ENCODE results near the gene CELA2A.
"Not testable (repeated sequence)": the region's sequence is repeated elsewhere in the genome, so short reads cannot be mapped to it uniquely, and the experiment has no call there.

The CELA2A gene

DNA sequence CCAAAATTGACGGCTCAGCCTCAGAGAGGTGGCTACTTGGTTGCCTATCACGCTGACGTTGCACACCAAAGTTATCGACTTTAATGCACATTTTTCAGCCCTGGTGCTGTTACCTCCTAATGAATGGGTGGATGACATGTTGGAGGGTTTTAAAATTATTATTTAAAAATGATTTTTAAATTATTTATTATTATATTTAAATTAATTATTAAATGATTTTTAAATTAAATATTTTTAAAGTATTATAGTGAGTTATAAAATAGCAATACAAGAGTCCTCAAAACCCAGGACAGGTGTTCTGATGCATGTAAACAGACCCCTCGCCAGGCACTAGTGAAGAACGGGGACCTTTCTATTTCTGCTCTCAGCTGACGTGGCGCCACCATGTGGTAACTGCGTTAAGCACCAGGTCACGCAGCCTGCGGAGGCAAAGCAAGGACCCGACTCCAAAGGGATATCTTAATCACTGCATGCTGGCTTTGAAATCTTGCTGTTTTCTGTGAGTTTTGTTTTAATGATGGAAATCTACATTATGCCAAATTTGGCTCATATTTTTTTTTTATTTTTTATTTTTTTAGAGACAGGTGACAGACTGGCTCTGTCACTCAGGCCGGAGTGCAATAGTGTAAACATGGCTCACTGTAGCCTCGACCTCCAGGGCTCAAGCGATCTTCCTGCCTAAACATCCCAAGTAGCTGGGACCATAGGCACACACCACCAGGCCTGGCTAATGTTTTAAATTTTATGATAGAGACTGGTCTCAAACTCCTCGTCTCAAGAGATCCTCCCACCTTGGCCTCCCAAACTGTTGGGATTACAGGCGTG lies 44.9 kb downstream of the CELA2A start:
- DNase-seq (ENCODE audit: low read depth) = peak; percentile 20

DNA sequence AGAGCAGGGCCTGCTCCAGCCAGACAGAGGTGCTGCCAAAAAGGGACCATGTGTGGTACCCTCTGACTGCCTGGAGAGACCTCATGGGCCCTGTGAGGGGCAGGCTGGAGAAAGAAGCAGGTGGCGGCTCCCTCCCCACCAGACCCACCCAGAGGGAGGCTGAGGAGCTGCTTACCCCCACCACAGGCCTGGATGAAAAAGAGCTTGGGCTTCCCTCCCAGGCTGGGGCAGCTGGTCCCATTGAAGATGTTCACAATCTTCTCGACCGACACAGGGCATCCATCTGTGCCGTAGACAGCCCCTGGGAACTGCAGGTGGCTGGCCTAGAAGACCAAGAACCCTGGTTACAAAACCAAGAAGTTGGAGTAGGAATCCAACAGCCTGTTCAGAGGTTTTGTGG lies 47.9 kb downstream of the CELA2A start:
- no peak for DNase-seq (ENCODE audit: low read depth)

GRCh38 chr1:15506831-15507230 lies 50.3 kb downstream of the CELA2A start:
- DNase-seq (ENCODE audit: low read depth) = no peak

GRCh38 chr1:15507278-15507677 lies 50.7 kb downstream of the CELA2A start:
- DNase-seq (ENCODE audit: low read depth) = no peak

GRCh38 chr1:15508700-15509487 lies 52.4 kb downstream of the CELA2A start:
- no peak for DNase-seq (ENCODE audit: low read depth)

DNA sequence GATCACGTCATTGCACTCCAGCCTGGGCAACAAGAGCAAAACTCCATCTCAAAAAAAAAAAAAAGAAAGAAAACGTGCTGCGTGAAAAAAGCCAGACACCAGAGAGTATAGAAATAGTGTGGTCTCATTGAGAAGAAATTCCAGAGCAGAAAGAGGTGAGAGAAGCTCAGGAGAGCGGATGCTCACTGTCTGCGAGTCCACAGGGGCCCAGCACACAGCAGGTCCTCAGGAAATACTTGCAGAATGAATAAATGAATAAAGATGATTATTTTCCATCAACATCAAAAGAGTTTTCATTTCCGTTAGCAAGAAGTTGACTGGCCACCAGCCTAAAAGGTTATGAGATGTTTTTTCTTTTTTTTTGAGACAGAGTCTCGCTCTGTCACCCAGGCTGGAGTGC lies 53.1 kb downstream of the CELA2A start:
- DNase-seq (ENCODE audit: low read depth) = no peak

DNA sequence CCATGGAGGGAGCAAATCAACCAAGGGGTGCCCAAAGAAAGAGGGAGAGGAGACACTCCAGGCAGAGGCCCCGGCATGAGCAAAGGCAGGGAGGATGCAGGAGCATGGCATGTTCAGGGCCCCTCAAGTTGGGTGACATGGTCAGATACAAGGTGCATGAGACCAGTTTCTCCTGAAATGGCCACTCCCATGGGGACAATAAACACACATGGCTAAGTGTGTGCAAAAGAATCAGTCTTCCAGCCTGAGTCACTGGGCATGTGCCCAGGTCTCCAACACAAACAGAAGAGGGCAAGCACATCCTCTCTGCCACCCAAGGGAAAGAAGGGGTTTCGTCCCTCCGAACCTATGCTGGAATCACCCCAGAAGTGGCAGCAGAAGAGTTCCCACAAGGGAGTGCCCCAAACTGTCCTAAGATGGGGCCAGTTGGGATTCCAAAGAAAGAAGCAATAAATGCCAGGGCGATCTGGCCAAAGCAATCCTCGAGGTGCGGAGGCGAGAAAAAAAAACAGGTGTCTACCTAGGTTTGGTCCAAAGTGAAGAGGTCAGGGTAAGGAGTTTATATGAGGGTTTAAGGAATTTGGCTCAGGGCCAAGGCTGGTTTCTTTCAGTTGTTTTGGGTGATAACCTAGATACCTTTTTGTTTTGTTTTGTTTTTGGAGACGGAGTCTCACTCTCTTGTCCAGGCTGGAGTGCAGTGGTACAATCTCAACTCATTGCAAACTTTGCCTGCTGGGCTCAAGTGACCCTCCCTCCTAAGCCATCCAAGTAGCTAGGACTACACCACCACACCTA lies 54.3 kb downstream of the CELA2A start:
- no peak for DNase-seq (ENCODE audit: low read depth)

DNA sequence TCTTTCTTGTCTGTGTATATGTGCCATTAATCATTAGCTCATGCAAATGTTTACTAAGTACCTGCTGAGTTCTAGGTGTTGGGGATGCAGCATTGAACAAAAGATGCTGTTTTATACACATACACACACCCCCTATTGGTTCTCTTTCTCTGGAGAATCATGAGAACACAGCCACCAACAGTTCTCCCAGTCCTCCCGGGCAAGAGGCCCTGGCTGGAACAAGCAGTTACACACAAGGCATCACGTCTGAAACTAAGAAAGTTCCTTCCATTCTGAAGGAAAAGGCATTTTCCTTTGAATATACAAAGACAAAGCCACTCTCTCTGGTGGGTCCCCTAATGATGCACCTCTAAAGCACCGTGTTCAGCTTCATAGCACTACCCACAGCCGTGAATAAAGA lies 56.7 kb downstream of the CELA2A start:
- DNase-seq (ENCODE audit: low read depth) = no peak

DNA sequence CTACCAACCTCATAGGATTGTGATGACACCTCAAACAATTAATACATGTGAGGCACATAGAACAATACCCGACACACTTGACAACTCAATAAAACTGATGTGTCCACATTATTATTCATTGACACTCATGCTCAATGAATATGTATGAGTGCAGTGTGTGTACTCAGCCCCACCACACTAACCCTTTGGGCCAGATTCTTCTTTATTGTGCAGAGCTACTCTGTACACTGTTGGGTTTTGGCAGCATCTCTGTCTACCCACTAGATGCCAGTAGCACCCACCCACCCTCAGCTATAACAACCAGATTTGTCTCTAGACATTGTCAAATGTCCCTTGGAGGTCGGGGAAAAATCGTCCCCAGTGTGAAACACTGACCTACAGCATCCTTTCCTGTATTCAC lies 57.4 kb downstream of the CELA2A start:
- no peak for DNase-seq (ENCODE audit: low read depth)

DNA sequence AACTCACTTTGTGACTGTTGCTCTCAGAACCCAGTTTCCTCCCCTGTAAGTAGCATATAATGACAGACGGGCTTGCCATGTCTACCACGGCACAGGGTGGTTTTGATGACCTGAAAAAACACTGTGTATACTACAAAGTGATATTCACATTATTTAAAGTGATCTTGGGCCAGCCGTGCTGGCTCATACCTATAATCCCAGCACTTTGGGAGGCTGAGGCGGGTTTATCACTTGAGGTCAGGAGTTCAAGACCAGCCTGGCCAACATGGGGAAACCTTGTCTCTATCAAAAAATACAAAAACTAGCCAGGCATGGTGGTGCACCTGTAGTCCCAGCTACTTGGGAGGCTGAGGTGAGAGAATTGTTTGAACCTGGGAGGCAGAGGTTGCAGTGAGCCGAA lies 58.0 kb downstream of the CELA2A start:
- not testable (repeated sequence) for DNase-seq (ENCODE audit: low read depth)

DNA sequence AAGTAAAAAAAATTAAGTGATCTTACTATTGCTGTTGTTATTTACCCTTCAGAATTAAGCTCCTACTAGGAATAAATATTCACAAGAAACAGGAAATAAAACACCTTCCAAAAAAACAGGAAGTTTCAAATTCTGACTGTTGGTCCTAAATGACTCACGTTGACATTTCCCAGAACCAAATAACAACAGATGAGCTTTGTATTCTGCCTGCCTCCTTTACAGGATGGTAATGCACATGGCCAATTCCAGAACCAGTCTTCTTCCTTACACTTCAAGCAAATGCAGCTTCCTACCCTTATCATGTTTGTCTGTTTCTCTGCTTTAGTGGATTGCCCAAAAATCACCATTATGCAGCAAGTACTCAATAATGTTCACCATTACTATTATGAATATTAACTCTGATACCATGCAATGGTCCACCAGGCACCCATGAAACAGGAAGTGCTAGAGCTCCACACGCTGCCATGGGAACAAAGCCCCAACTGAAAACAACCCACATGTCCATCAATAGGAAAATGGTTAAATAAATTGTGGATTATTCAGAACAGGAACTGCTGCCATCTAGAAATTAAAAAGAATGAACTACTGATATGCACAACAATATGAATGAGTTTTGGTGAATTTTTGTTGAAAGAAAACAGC lies 58.6 kb downstream of the CELA2A start:
- no peak for DNase-seq (ENCODE audit: low read depth)

DNA sequence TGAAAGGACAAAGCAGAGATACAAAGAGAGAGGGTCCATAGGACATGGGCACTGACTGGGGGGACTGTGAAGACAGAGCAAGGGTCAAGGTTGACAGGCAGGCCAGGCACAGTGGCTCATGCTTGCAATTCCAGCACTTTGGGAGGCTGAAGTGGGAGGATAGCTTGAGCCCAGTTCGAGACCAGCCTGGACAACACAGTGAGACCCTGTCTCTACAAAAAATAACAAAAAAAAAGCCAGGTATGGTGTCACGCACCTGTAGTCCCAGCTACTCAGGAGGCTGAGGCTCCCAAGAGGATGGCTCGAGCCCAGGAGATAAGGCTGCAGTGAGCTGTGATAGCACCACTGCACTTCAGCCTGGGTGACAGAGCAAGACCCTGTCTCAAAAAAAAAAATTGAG lies 63.1 kb downstream of the CELA2A start:
- DNase-seq (ENCODE audit: low read depth) = no peak

DNA sequence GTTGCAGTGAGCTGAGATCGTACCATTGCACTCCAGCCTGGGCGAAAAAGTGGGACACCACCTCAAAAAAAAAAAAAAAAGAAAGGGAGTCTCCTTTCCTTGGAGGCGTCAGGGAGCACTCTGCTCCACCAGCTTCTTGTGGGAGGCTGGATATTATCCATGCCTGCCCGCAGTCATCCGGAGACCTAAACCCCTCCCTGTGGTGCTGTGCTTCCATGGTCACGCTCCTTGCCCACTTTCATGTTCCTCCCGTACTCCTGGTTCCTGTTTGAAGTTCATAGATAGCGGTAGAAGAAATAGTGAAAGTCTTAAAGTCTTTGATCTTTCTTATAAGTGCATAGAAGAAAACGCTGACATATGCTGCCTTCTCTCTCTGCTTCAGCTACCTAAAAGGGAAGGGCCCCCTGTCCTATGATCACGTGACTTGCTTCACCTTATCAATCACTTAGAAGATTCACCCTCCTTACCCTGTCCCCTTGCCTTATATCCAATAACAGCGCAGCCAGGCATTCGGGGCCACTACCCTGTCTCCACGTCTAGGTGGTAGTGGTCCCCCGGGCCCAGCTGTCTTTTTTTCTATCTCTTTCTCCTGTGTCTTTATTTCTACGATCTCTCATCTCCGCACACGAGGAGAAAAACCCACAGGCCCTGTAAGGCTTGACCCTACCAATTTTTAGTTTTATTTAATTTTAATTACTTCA lies 64.8 kb downstream of the CELA2A start:
- not testable (repeated sequence) for DNase-seq (ENCODE audit: low read depth)
